GM12878 (cell line): ENCODE results near the gene PLEKHA1. TPM values are rescaled to one million over a fixed set of nuclear protein-coding genes. Genes with fewer than 3 reads are reported as not detected.

Source experiments
- ATAC-seq: fragments of 200-7000 bp; cut with Tn5 transposase; 3 replicates; pipeline ENCODE4 v1.9.1; 2020; ENCODE audit warnings: mild to moderate bottlenecking, moderate library complexity
- BruUV-seq: library from RNA; stranded (reverse); fragments of 400-500 nt; replicated peaks from 2 replicates; lab custom pipeline; 2021; lab: Mats Ljungman, UMichigan
- CTCF ChIA-PET: fragments of 300-600 bp; sonication (Branson Sonifier 250); formaldehyde crosslinking; extraction: SDS; loops from one replicate; lab custom pipeline; 2021; ENCODE audit warnings: inconsistent platforms; lab: Yijun Ruan, JAX
- POLR2A ChIA-PET: fragments of 350-600 bp; formaldehyde crosslinking; extraction: SDS; loops from one replicate; lab custom pipeline; 2021; ENCODE audit warnings: inconsistent platforms; lab: Charles Lee
- RAD21 ChIA-PET: fragments of 300-600 bp; sonication (Branson Sonifier 250); formaldehyde crosslinking; loops from one replicate; lab custom pipeline; 2023; ENCODE audit warnings: antibody characterized with exemption; ENCODE audit not compliant: unreplicated experiment; lab: Charles Lee
- SMC1A ChIA-PET: fragments of 300-600 bp; sonication (Branson Sonifier 250); formaldehyde crosslinking; loops from one replicate; lab custom pipeline; 2023; ENCODE audit not compliant: unreplicated experiment, uncharacterized antibody; lab: Charles Lee
- DNase-seq: peaks from one replicate; pipeline ENCODE4 v3.0.0-alpha.2; 2011; ENCODE audit warnings: low read depth, low spot score
- FAIRE-seq: peaks from 3 replicates; lab custom pipeline; 2011; peaks lifted over from hg19 to GRCh38; lab: Jason Lieb, UNC
- H2AFZ ChIP-seq: 2 replicates; pipeline ENCODE4 v1.6.0; 2011; ENCODE audit warnings: low read depth, low read length, control low read depth; ENCODE audit not compliant: control insufficient read depth
- H3K27ac ChIP-seq: 2 replicates; pipeline ENCODE4 v1.5.1; 2011; ENCODE audit warnings: control low read depth; ENCODE audit not compliant: control insufficient read depth, insufficient read depth
- H3K27me3 ChIP-seq, 2 experiments: replicated peaks in 1 of 2; 2 replicates each; pipeline versions ENCODE4 v1.6.0 to v1.6.1; 2011; ENCODE audit warnings: low read length in 1 of 2; ENCODE audit not compliant: control insufficient read depth in 2 of 2, insufficient read depth in 2 of 2
- H3K36me3 ChIP-seq, 2 experiments: 2 replicates each; pipeline ENCODE4 v1.5.1; 2011; ENCODE audit warnings: low read length in 1 of 2; ENCODE audit not compliant: control insufficient read depth in 2 of 2, insufficient read depth in 2 of 2
- H3K4me1 ChIP-seq: 2 replicates; pipeline ENCODE4 v1.6.1; 2011; ENCODE audit warnings: mild to moderate bottlenecking, low read length, moderate library complexity, mixed read lengths; ENCODE audit not compliant: control insufficient read depth, insufficient read depth
- H3K4me2 ChIP-seq: 2 replicates; pipeline ENCODE4 v1.6.0; 2011; ENCODE audit warnings: control low read depth; ENCODE audit not compliant: control insufficient read depth, insufficient read depth
- H3K4me3 ChIP-seq: fragments of 200-600 bp; sonication (generic); 2 replicates; pipeline ENCODE4 v1.5.1; 2016
- H3K79me2 ChIP-seq: 2 replicates; pipeline ENCODE4 v1.6.0; 2011; ENCODE audit warnings: low read length; ENCODE audit not compliant: control insufficient read depth, insufficient read depth
- H3K9ac ChIP-seq: 2 replicates; pipeline ENCODE4 v1.8.0; 2011; ENCODE audit warnings: low read length, control low read depth, mixed read lengths; ENCODE audit not compliant: control insufficient read depth, insufficient read depth
- H3K9me3 ChIP-seq: replicated peaks from 3 replicates; pipeline ENCODE4 v1.5.1; 2011; ENCODE audit warnings: mild to moderate bottlenecking, low read length; ENCODE audit not compliant: control insufficient read depth, insufficient read depth
- H4K20me1 ChIP-seq: 2 replicates; pipeline ENCODE4 v1.6.0; 2011; ENCODE audit not compliant: control insufficient read depth, insufficient read depth
- BCLAF1 ChIP-seq: fragments of 450-650 bp; IDR thresholded peaks from 2 replicates; pipeline ENCODE4 v1.6.1; 2017; ENCODE audit warnings: antibody characterized with exemption, mild to moderate bottlenecking, moderate library complexity
- BHLHE40 ChIP-seq, 2 experiments: fragments of 450-650 bp in 1 of 2; IDR thresholded peaks; 2 replicates each; pipeline ENCODE4 v1.6.1; 2011 to 2017; ENCODE audit warnings: low read depth in 2 of 2, borderline replicate concordance in 1 of 2, improper control_type of control experiment in 1 of 2, low read length in 1 of 2, mild to moderate bottlenecking in 1 of 2
- CHD2 ChIP-seq: IDR thresholded peaks from 2 replicates; pipeline ENCODE4 v1.6.1; 2011; ENCODE audit warnings: low read depth, low read length, improper control_type of control experiment, borderline replicate concordance
- E2F4 ChIP-seq: IDR thresholded peaks from 2 replicates; pipeline ENCODE4 v1.6.1; 2012; ENCODE audit warnings: low read depth, low read length, improper control_type of control experiment
- EGR1 ChIP-seq, 2 experiments: IDR thresholded peaks; 1 replicate in 1 of 2; 2 replicates in 1 of 2; pipeline ENCODE4 v1.6.1; 2011 to 2012; ENCODE audit warnings: low read depth in 2 of 2, low read length in 2 of 2, borderline replicate concordance in 1 of 2, mild to moderate bottlenecking in 1 of 2, moderate library complexity in 1 of 2
- ELK1 ChIP-seq: IDR thresholded peaks from 2 replicates; pipeline ENCODE4 v1.6.1; 2012; ENCODE audit warnings: low read depth, low read length, improper control_type of control experiment
- IKZF2 ChIP-seq, 2 experiments: fragments of 450-650 bp; IDR thresholded peaks; 2 replicates each; pipeline ENCODE4 v1.6.1; 2017; ENCODE audit warnings: mild to moderate bottlenecking in 2 of 2, moderate library complexity in 2 of 2
- JUND ChIP-seq: IDR thresholded peaks from 2 replicates; pipeline ENCODE4 v1.6.1; 2012; ENCODE audit warnings: low read depth, mild to moderate bottlenecking, low read length, improper control_type of control experiment, moderate library complexity
- KAT2A ChIP-seq: conservative IDR thresholded peaks from 2 replicates; pipeline ENCODE4 v1.6.1; 2011; ENCODE audit warnings: low read depth, low read length; ENCODE audit not compliant: control insufficient read depth
- LARP7 ChIP-seq: fragments of 450-650 bp; IDR thresholded peaks from 2 replicates; pipeline ENCODE4 v1.6.1; 2017; ENCODE audit warnings: mild to moderate bottlenecking
- MEF2B ChIP-seq: fragments of 450-650 bp; IDR thresholded peaks from 2 replicates; pipeline ENCODE4 v1.6.1; 2018; ENCODE audit warnings: mild to moderate bottlenecking, moderate library complexity; ENCODE audit not compliant: partially characterized antibody, poor library complexity, severe bottlenecking
- MLLT1 ChIP-seq: fragments of 450-650 bp; IDR thresholded peaks from 2 replicates; pipeline ENCODE4 v1.6.1; 2016; ENCODE audit warnings: mild to moderate bottlenecking
- NFXL1 ChIP-seq: fragments of 450-650 bp; IDR thresholded peaks from 2 replicates; pipeline ENCODE4 v1.6.1; 2017; ENCODE audit warnings: antibody characterized with exemption, mild to moderate bottlenecking, borderline replicate concordance
- NFYB ChIP-seq: IDR thresholded peaks from 2 replicates; pipeline ENCODE4 v1.6.1; 2011; ENCODE audit warnings: low read depth, mild to moderate bottlenecking, low read length, improper control_type of control experiment, moderate library complexity; ENCODE audit not compliant: insufficient read depth
- NR2F1 ChIP-seq: fragments of 450-650 bp; conservative IDR thresholded peaks from 2 replicates; pipeline ENCODE4 v1.6.1; 2017; ENCODE audit warnings: mild to moderate bottlenecking
- POU2F2 ChIP-seq: IDR thresholded peaks from 3 replicates; pipeline ENCODE4 v1.6.1; 2011; ENCODE audit warnings: low read depth, mild to moderate bottlenecking, low read length, borderline replicate concordance
- RFX5 ChIP-seq: IDR thresholded peaks from 2 replicates; pipeline ENCODE4 v1.6.1; 2011; ENCODE audit warnings: low read depth, low read length, improper control_type of control experiment
- SMARCA5 ChIP-seq: fragments of 450-650 bp; IDR thresholded peaks from 2 replicates; pipeline ENCODE4 v1.6.1; 2017; ENCODE audit warnings: mild to moderate bottlenecking
- ZNF24 ChIP-seq: fragments of 450-650 bp; IDR thresholded peaks from 2 replicates; pipeline ENCODE4 v1.6.1; 2017; ENCODE audit warnings: antibody characterized with exemption, mild to moderate bottlenecking
- in situ Hi-C: fragments of 300-500 bp; cut with MboI; formaldehyde crosslinking; loops from 9 replicates; pipeline ENCODE4 v1.14.3; 2018; ENCODE audit warnings: mixed read lengths
- intact Hi-C: fragments of 100-400 bp; cut with micrococcal nuclease; formaldehyde crosslinking; loops from one replicate; pipeline ENCODE4 v1.14.2; 2022; ENCODE audit not compliant: unreplicated experiment
- polyA plus RNA-seq, 11 experiments: library from polyadenylated mRNA; depleted of rRNA in 4 of 11; unstranded in 6 of 11; stranded (reverse) in 5 of 11; fragments of >200 nt; fragmentation: Nextera tagmentation in 4 of 11; fragmentation: Illumina TruSeq in 1 of 11; extraction: Ambion mirVana in 4 of 11; extraction: Trizol in 1 of 11; gene quantifications; 1 replicate in 1 of 11; 2 replicates in 10 of 11; pipeline versions ENCODE4 v1.2.1 to v1.2.3, GENCODE V29; 2011 to 2016; ENCODE audit warnings: inconsistent platforms in 2 of 11, missing spikeins in 2 of 11, low read depth in 1 of 11
- total RNA-seq, 4 experiments: library from RNA; depleted of rRNA in 3 of 4; stranded (reverse); fragments of >200 nt in 3 of 4; fragmentation: Illumina TruSeq in 1 of 4; extraction: Trizol in 1 of 4; gene quantifications; 2 replicates each; pipeline versions ENCODE4 v1.2.1 to v1.2.3, GENCODE V29; 2013 to 2021

The PLEKHA1 gene
- total and polyA plus RNA-seq, 10 of the 15 experiments (the other 5 are each of a cell fraction or from before 2014, with no cell fraction given) = 0.15 to 6.0 (median 0.32) TPM

- Histone ChIP-seq H3K27ac (no peak overlapping the region), H3K4me1 (no peaks in the 10 kb centered on the region), H4K20me1 (no peaks in the 10 kb centered on the region), H3K4me2 (no peak overlapping the region), H3K9me3 (no peaks in the 10 kb centered on the region), H3K27me3 (no peaks in the 10 kb centered on the region), H3K36me3 (no peaks in the 10 kb centered on the region), H2AFZ (no peak overlapping the region), H3K4me3 (no peak overlapping the region), H3K79me2 (no peaks in the 10 kb centered on the region), H3K9ac (no peak overlapping the region)
- no peak for ATAC-seq
- no peak for DNase-seq
- intact Hi-C loops (no loop called here), in situ Hi-C loops (no loop called here)
- BruUV-seq = no TSS peak
- no peak for FAIRE-seq
- TF ChIP-seq ZNF24 (no peak), RFX5 (no peak), MLLT1 (no peak), JUND (no peak), NFXL1 (no peak), BCLAF1 (no peak), IKZF2 (IDR thresholded peaks at IDR 0.05) (no peak), EGR1 (IDR thresholded peaks at IDR 0.05; ENCODE audit: borderline replicate concordance in 1 of 2, low read depth in 2 of 2, low read length in 2 of 2) (no peak), POU2F2 (no peak), NFYB (no peak), BHLHE40 (IDR thresholded peaks at IDR 0.05; ENCODE audit: borderline replicate concordance in 1 of 2, low read depth in 2 of 2, low read length in 1 of 2) (no peak), ELK1 (no peak), LARP7 (no peak), E2F4 (no peak), SMARCA5 (no peak), NR2F1 (no peak), MEF2B (no peak), KAT2A (no peak), CHD2 (no peak)
- RAD21 ChIA-PET = no interaction called here
- CTCF ChIA-PET = interaction anchor here (3.1 kb wide), 1 partner anchor 13 kb away, joined by 25 read pairs; no protein-coding TSS in a partner anchor
- POLR2A ChIA-PET = no interaction called here
- SMC1A ChIA-PET = no interaction called here
Measured at GRCh38 chr10:122421742-122422141, 47.2 kb downstream of the PLEKHA1 start.
